LNCaP clone FGC (cell line): Measurements from ENCODE around the gene PFDN5.
A peak's percentile ranks its signal among the peaks of the same experiment; 100 is the strongest.

ENCODE experiments used
- DNase-seq: peaks from one replicate; pipeline ENCODE4 v3.0.0-alpha.2; 2011; ENCODE audit warnings: low read depth
- H3K4me3 ChIP-seq: 2 replicates; pipeline ENCODE4 v1.5.1; 2011; ENCODE audit warnings: mild to moderate bottlenecking, low read depth, low read length, control low read depth
- TF ChIP-seq, protein P1 (sequence below): IDR thresholded peaks from 2 replicates; pipeline ENCODE4 v1.5.1; 2012; ENCODE audit warnings: mild to moderate bottlenecking; ENCODE audit not compliant: control insufficient read depth, insufficient read depth; ENCODE audit errors: extremely low read depth

The PFDN5 gene

DNA sequence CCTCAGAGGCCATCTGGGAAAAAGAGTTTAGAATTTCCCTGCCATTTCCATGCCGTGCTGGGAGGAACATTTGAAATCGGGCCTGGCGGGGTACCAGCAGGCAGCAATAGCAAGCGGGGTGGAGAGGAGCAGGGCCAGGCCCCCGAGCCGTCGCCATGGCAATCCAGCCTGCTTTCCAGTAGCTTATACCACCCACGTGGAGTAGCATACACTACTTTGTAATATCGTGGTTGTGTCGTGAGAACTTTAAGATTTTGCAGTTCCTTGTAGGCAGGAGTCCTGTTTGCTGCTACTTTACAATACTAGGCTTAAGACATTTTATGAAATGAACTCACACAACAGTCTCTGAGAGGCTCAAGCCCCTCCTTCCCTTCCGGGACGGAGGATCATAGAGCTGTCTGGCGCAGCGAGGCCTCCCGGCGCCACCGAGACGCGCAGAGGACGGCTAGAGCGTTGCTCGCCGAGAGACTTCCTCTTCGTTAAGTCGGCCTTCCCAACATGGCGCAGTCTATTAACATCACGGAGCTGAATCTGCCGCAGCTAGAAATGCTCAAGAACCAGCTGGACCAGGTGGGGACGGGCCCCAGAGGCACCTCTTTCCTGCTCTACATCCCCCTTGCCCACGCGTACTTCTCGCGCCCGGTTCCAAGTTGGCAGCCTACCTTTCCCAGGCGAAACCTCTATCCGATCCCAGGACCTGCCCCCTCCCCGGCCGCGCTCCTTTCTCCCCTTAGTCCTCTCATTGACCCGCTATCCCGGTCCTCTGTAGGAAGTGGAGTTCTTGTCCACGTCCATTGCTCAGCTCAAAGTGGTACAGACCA, at the start of gene PFDN5:
Gene PFDN5 (plus strand): TSS at position 473 of the 821 bp plus-strand sequence. CDS start 26 bp downstream, at position 499.
- peak; percentile 70 for DNase-seq
- peak within 1 kb of the TSS; percentile 55 for H3K4me3 ChIP-seq
- TF ChIP-seq, protein P1, sequence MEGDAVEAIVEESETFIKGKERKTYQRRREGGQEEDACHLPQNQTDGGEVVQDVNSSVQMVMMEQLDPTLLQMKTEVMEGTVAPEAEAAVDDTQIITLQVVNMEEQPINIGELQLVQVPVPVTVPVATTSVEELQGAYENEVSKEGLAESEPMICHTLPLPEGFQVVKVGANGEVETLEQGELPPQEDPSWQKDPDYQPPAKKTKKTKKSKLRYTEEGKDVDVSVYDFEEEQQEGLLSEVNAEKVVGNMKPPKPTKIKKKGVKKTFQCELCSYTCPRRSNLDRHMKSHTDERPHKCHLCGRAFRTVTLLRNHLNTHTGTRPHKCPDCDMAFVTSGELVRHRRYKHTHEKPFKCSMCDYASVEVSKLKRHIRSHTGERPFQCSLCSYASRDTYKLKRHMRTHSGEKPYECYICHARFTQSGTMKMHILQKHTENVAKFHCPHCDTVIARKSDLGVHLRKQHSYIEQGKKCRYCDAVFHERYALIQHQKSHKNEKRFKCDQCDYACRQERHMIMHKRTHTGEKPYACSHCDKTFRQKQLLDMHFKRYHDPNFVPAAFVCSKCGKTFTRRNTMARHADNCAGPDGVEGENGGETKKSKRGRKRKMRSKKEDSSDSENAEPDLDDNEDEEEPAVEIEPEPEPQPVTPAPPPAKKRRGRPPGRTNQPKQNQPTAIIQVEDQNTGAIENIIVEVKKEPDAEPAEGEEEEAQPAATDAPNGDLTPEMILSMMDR = no peak

DNA sequence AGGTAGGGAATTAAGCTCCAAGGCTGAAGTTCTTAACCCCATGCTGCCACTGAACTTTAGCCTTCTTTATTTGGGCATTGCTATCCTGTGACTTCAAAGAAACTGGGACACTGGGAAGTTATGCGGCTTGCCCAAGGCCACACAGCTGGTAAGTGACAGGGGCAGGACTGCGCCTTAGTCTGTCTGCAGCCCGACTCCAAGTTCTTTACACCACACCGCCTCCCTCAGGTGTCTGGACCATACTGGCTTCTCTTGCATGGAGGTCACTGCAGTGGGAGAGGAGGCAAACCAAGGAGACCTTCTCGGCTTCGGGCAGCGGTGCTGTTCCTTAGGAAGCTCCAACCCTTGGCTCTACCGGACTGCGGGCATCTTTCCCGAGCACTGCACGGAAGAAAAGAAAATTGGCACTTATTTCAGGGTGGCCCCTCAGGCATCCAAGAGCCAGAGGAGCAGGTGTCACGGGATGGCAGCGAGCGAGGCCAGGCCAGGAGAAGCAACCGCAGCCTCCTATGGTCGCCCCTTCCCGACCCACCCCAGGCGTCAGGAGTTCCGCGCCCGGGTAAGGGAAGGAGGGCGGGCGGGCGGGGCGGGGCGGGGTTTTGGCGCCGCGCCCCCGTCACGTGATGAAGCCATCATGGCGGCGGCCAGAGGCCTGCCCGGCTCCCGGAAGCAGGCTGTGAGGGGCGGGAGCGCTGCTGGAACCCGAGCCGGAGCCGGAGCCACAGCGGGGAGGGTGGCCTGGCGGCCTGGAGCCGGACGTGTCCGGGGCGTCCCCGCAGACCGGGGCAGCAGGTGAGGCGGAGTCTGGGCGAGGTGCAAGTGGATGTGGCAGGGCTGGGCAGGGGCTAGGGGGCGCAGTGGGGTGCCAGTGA, 43.6 kb upstream of the PFDN5 start:
- TF ChIP-seq, protein P1 = peak; percentile 48
- peak; percentile 56 for DNase-seq

DNA sequence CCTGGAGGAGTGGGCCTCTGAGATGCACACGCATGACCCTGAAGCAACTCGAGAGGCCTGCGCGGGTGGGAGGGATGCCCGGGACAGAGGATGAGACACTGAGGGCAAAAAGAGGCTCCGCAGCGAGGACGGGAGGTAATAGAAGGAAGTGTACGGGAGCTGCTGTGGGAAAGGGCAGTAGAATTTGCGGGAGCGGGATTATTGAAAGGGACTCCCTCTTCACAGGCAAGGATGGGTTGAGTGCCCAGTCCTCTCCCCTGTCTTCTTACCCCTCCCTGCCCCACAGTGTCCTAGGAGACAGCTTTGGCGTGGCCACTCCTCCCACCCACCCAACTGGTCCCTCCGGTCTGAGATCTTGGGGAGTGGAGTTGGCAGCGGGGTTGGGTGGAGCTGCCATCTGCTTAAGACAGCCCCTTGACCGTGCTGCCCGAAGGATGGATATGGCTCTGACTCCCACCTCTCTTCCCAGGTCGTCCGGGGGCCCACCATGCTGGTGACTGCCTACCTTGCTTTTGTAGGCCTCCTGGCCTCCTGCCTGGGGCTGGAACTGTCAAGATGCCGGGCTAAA, 42.9 kb upstream of the PFDN5 start:
- DNase-seq = peak; percentile 72
- TF ChIP-seq, protein P1 = no peak
- H3K4me3 ChIP-seq = peak overlapping the region; percentile 63

More for the DNA sequence above, 43.6 kb upstream of the PFDN5 start:
- peak overlapping the region; percentile 63 for H3K4me3 ChIP-seq

DNA sequence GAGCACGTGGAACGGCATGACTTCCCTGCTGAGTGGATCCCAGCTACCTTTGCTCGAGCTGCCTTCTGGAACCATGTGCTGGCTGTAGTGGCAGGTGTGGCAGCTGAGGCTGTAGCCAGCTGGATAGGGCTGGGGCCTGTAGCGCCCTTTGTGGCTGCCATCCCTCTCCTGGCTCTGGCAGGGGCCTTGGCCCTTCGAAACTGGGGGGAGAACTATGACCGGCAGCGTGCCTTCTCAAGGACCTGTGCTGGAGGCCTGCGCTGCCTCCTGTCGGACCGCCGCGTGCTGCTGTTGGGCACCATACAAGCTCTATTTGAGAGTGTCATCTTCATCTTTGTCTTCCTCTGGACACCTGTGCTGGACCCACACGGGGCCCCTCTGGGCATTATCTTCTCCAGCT, 42.0 kb upstream of the PFDN5 start:
- TF ChIP-seq, protein P1 = no peak
- H3K4me3 ChIP-seq = peak overlapping the region; percentile 63
- no peak for DNase-seq

DNA sequence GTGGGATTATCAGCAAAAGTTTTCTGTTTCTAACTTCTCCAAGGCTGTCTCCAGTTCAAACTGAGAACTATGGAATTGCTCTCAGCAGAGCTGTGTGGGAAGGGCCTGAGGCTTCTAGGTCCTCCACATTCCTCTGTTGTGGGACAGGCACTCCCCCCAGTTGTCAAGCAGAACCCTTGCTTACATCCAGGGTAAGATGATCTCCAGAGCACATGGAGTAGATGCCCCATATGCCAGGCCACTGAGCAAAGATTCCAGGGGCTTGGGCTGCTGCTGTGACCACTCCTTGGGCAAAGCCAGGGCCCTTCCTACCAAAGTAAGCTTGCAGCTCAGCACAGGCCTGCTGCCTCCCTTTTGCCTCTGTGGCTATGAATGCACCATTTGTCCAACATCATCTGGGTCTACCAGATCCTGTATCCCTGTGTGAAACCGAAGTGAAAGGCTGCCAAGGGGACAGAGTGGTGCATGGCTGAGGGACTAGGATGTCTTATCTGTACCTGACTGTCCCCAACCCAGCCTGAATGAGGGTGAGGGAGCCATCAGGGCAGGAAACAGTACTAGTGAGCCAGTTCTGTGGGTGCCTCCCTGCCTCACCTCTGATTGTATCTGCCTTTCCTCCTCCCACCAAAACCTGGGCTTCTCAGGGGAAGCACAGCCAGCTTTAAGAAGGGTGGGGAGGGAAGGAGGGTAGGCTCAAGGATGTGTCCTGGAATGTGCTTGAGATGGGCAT, 40.4 kb upstream of the PFDN5 start:
- TF ChIP-seq, protein P1 = no peak
- H3K4me3 ChIP-seq = no peak overlapping the region
- DNase-seq = no peak

DNA sequence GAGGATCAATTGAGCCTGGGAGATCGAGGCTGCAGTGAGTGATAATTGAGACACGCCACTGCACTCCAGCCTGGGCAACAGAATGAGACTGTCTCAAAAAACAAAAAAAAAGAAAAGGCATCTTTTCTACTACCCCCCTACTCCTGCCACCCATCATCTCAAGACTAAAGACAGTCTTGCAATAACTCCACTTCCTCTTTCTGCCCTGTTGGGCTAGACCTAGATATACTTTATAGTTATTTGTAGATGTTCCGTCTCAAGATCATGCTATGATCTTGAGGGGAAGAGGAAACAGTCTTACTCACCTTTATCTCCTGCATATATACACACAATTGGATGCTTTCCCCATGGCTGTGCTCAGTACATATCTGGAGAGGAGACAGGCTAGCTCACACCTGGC, 39.3 kb upstream of the PFDN5 start:
- DNase-seq = no peak
- TF ChIP-seq, protein P1 = no peak
- H3K4me3 ChIP-seq = no peak overlapping the region
